Endodermal cell (in vitro differentiated cells): ENCODE measurements around the gene CES4A. TPM values are rescaled to one million over a fixed set of nuclear protein-coding genes. Genes with fewer than 3 reads are reported as not detected.

ENCODE experiments used
- DNase-seq: peaks from one replicate; pipeline ENCODE4 v3.0.0-alpha.2; 2017
- H3K27ac ChIP-seq: 2 replicates; pipeline ENCODE4 v1.5.1; 2013; ENCODE audit warnings: mild to moderate bottlenecking, low read depth, low read length, moderate library complexity
- H3K27me3 ChIP-seq: 2 replicates; pipeline ENCODE4 v1.6.1; 2013; ENCODE audit warnings: mild to moderate bottlenecking, low read length, moderate library complexity; ENCODE audit not compliant: insufficient read depth, control insufficient read depth, poor library complexity, severe bottlenecking
- H3K36me3 ChIP-seq: 2 replicates; pipeline ENCODE4 v1.7.0; 2013; ENCODE audit warnings: mild to moderate bottlenecking, low read length, moderate library complexity; ENCODE audit not compliant: control insufficient read depth, insufficient read depth
- H3K4me1 ChIP-seq: one replicate; pipeline ENCODE4 v1.7.0; 2013; ENCODE audit warnings: low read length; ENCODE audit not compliant: control insufficient read depth, insufficient read depth
- H3K4me3 ChIP-seq: 2 replicates; pipeline ENCODE4 v1.5.1; 2013; ENCODE audit warnings: mild to moderate bottlenecking, low read length, moderate library complexity
- H3K9ac ChIP-seq: 2 replicates; pipeline ENCODE4 v1.6.1; 2013; ENCODE audit warnings: mild to moderate bottlenecking, low read length, moderate library complexity; ENCODE audit not compliant: poor library complexity, severe bottlenecking; ENCODE audit errors: extremely low read depth
- H3K9me3 ChIP-seq: 2 replicates; pipeline ENCODE4 v1.6.1; 2013; ENCODE audit warnings: mild to moderate bottlenecking, low read length, moderate library complexity; ENCODE audit not compliant: control insufficient read depth
- H3K27ac Mint-ChIP-seq: 2 replicates; pipeline ENCODE4 v1.8.0; 2020; ENCODE audit warnings: mixed read lengths
- H3K27me3 Mint-ChIP-seq: 2 replicates; pipeline ENCODE4 v1.8.0; 2021; ENCODE audit warnings: mild to moderate bottlenecking, mixed read lengths; ENCODE audit not compliant: insufficient read depth
- H3K36me3 Mint-ChIP-seq: 2 replicates; pipeline ENCODE4 v1.8.0; 2020; ENCODE audit warnings: low read depth, mixed read lengths
- H3K4me1 Mint-ChIP-seq: 2 replicates; pipeline ENCODE4 v1.8.0; 2020; ENCODE audit warnings: mixed read lengths
- H3K4me3 Mint-ChIP-seq: 2 replicates; pipeline ENCODE4 v1.8.0; 2020; ENCODE audit warnings: mild to moderate bottlenecking, moderate library complexity, mixed read lengths
- H3K9me3 Mint-ChIP-seq: 2 replicates; pipeline ENCODE4 v1.8.0; 2020; ENCODE audit warnings: mild to moderate bottlenecking, mixed read lengths
- CTCF ChIP-seq: fragments of 200-600 bp; sonication (generic); conservative IDR thresholded peaks from 2 replicates; pipeline ENCODE4 v1.5.0; 2021; ENCODE audit warnings: antibody characterized with exemption, mild to moderate bottlenecking
- WGBS, 2 experiments: methylation state at CpG; one replicate each; pipeline versions ENCODE4 v1.1.5 to v1.1.7; 2013; ENCODE audit warnings: missing lambda C conversion rate in 2 of 2, mixed read lengths in 1 of 2; ENCODE audit not compliant: insufficient coverage in 1 of 2, insufficient read length in 1 of 2; 5-methylcytosine and 5-hydroxymethylcytosine counted together
- total RNA-seq, 2 donors: library from RNA; stranded (reverse); fragmentation: NEBNext Ultra II Directional in 1 of 2; extraction: Animal tissue kit (Norgen Biotek cat#: 25700) in 1 of 2; gene quantifications; 2 replicates in 1 of 2; 3 replicates in 1 of 2; pipeline ENCODE4 v1.2.1, GENCODE V29; 2021

The CES4A gene
- total RNA-seq, 2 donors from 2014 or later: 3.0 to 3.8 TPM

GRCh38 chr16:67034487-67034886 lies 46.1 kb downstream of the CES4A start:
- no peaks in the 10 kb centered on the region for H3K9me3 Mint-ChIP-seq
- 91 to 94% methylated on average over 2 to 4 of the region's 4 CpGs for WGBS, 2 experiments

GRCh38 chr16:67035364-67035763 lies 47.0 kb downstream of the CES4A start:
- 100% methylated on average over 1 of the region's 1 CpG for WGBS, 2 experiments
- H3K27ac ChIP-seq: no peak overlapping the region
- no peak for DNase-seq
- Mint-ChIP-seq H3K4me3 (no peak overlapping the region), H3K36me3 (peaks cover 57% of the 10 kb centered on the region), H3K9me3 (no peaks in the 10 kb centered on the region), H3K4me1 (peaks cover 20% of the 10 kb centered on the region), H3K27ac (peak overlapping the region; percentile 49), H3K27me3 (no peaks in the 10 kb centered on the region)
- TF ChIP-seq CTCF: no peak
- no peak overlapping the region for H3K9ac ChIP-seq
- H3K9me3 ChIP-seq: no peaks in the 10 kb centered on the region
- no peak overlapping the region for H3K4me3 ChIP-seq
- H3K36me3 ChIP-seq: peaks cover 91% of the 10 kb centered on the region
- H3K27me3 ChIP-seq: no peaks in the 10 kb centered on the region
- H3K4me1 ChIP-seq: no peaks in the 10 kb centered on the region

More at GRCh38 chr16:67034487-67034886, 46.1 kb downstream of the CES4A start:
- H3K36me3 Mint-ChIP-seq: peaks cover 58% of the 10 kb centered on the region
- H3K27me3 ChIP-seq: no peaks in the 10 kb centered on the region
- no peak overlapping the region for H3K4me3 Mint-ChIP-seq
- no peak for DNase-seq
- no peaks in the 10 kb centered on the region for H3K27me3 Mint-ChIP-seq
- no peak for TF ChIP-seq CTCF
- H3K36me3 ChIP-seq: peaks cover 82% of the 10 kb centered on the region
- no peak overlapping the region for H3K27ac Mint-ChIP-seq
- H3K4me1 ChIP-seq: no peaks in the 10 kb centered on the region
- H3K4me1 Mint-ChIP-seq: peaks cover 15% of the 10 kb centered on the region
- H3K9ac ChIP-seq: no peak overlapping the region
- H3K27ac ChIP-seq: no peak overlapping the region
- no peaks in the 10 kb centered on the region for H3K9me3 ChIP-seq
- no peak overlapping the region for H3K4me3 ChIP-seq

- Histone ChIP-seq H3K36me3 (peaks cover 93% of the 10 kb centered on the region), H3K9me3 (no peaks in the 10 kb centered on the region), H3K27me3 (no peaks in the 10 kb centered on the region), H3K27ac (no peak overlapping the region), H3K4me1 (no peaks in the 10 kb centered on the region), H3K9ac (no peak overlapping the region), H3K4me3 (no peak overlapping the region)
- Mint-ChIP-seq H3K4me3 (no peak overlapping the region), H3K9me3 (no peaks in the 10 kb centered on the region), H3K27ac (peak overlapping the region; percentile 65), H3K36me3 (peaks cover 61% of the 10 kb centered on the region), H3K27me3 (no peaks in the 10 kb centered on the region), H3K4me1 (peaks cover 18% of the 10 kb centered on the region)
- TF ChIP-seq CTCF: no peak
- WGBS, 2 experiments: 96 to 97% methylated on average over 3 to 5 of the region's 5 CpGs
- DNase-seq: no peak
Measured at GRCh38 chr16:67036323-67036741, 47.9 kb downstream of the CES4A start.
